Gastrocnemius medialis (tissue), 4 donors: ENCODE measurements around the gene SLC23A3.

ENCODE experiments used
- POLR2A ChIP-seq, 2 donors: fragments of 450-650 bp; IDR thresholded peaks; one replicate each; pipeline ENCODE4 v1.6.1; 2017; ENCODE audit warnings: antibody characterized with exemption in 2 of 2, mild to moderate bottlenecking in 2 of 2, moderate library complexity in 2 of 2
- TF ChIP-seq, protein P1 (sequence below), 5 experiments: fragments of 450-650 bp in 3 of 5; fragments of 200-600 bp in 2 of 5; sonication (generic) in 2 of 5; IDR thresholded peaks in 4 of 5; conservative IDR thresholded peaks in 1 of 5; 1 replicate in 4 of 5; 2 replicates in 1 of 5; pipeline ENCODE4 v1.5.1; 2016 to 2019; ENCODE audit warnings: antibody characterized with exemption in 5 of 5, mild to moderate bottlenecking in 3 of 5, moderate library complexity in 3 of 5

DNA sequence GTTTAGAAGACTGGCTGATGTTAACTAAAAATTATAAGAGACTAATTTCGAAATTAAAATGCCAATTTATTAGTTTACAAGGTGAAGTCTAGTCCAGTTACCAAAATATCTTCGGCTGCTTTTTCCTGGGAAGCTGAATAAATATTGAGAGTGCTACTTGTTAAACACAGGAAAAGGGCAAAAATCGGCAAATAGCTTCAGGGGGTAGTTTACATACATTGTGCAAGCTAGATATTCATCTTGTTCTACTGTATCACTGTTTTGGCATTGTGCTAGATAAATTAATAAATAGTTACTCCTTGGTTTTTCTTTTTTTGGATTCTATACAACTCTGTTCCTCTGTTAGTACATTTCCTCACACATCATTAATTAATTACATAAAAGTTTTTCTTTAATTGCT, 38.5 kb downstream of the SLC23A3 start:
- TF ChIP-seq, protein P1, sequence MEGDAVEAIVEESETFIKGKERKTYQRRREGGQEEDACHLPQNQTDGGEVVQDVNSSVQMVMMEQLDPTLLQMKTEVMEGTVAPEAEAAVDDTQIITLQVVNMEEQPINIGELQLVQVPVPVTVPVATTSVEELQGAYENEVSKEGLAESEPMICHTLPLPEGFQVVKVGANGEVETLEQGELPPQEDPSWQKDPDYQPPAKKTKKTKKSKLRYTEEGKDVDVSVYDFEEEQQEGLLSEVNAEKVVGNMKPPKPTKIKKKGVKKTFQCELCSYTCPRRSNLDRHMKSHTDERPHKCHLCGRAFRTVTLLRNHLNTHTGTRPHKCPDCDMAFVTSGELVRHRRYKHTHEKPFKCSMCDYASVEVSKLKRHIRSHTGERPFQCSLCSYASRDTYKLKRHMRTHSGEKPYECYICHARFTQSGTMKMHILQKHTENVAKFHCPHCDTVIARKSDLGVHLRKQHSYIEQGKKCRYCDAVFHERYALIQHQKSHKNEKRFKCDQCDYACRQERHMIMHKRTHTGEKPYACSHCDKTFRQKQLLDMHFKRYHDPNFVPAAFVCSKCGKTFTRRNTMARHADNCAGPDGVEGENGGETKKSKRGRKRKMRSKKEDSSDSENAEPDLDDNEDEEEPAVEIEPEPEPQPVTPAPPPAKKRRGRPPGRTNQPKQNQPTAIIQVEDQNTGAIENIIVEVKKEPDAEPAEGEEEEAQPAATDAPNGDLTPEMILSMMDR (IDR thresholded peaks at IDR 0.05 in 4 of 5, conservative IDR thresholded peaks at IDR 0.05 in 1 of 5): no peak
- no peak for TF ChIP-seq POLR2A (IDR thresholded peaks at IDR 0.05)
